HG02571 (cell line): ENCODE measurements around the gene PRSS23.
"Not testable (repeated sequence)": the region's sequence is repeated elsewhere in the genome, so short reads cannot be mapped to it uniquely, and the experiment has no call there.

ENCODE experiments used
- ATAC-seq: cut with Tn5 transposase; IDR thresholded peaks from one replicate; pipeline ENCODE4 v1.9.1; 2021; ENCODE audit warnings: mild to moderate bottlenecking, moderate library complexity; ENCODE audit not compliant: unreplicated experiment

The PRSS23 gene, protein sequence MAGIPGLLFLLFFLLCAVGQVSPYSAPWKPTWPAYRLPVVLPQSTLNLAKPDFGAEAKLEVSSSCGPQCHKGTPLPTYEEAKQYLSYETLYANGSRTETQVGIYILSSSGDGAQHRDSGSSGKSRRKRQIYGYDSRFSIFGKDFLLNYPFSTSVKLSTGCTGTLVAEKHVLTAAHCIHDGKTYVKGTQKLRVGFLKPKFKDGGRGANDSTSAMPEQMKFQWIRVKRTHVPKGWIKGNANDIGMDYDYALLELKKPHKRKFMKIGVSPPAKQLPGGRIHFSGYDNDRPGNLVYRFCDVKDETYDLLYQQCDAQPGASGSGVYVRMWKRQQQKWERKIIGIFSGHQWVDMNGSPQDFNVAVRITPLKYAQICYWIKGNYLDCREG

DNA sequence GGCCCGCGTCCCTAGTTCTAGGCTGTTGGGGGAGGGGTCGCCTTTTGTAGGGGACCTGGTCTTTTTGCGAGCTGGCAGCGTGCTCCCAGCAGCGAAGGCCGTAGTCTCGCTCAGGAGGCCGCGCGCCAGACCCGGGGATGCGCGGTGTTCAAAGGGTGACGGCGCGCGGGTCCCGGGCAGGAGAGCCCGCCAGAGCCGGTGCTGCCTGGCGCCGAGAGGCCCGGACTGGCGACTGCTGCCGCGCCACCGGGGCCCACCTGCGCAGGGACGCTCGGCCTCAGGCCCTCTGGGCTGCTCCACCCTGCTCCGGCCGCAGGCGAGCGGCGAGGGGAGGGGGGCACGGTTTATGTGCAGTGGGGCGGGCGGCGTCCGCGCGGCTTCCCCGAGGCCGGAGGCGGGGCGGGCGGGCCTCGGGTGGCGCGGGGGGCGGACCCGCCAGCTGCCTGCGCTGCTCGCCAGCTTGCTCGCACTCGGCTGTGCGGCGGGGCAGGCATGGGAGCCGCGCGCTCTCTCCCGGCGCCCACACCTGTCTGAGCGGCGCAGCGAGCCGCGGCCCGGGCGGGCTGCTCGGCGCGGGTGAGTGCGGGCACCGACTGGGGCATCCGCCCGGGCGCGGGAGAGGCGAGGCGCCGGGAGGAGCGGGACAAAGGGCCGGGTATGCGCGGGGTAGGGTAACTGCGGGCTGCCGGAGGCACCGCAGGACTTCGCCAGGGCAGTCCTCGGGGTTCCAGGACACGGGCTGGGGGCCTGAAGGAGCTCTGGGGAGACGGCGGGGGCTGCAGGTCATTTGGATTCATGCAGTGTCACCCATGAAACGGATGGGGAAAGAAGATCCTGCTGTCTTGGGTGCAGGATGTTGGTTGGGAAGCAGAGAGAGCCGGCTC lies at the start of gene PRSS23:
Gene PRSS23 (plus strand): TSS at position 467 of the 884 bp plus-strand sequence. CDS start 7,102 bp downstream, outside the sequence.
- ATAC-seq = no peak

DNA sequence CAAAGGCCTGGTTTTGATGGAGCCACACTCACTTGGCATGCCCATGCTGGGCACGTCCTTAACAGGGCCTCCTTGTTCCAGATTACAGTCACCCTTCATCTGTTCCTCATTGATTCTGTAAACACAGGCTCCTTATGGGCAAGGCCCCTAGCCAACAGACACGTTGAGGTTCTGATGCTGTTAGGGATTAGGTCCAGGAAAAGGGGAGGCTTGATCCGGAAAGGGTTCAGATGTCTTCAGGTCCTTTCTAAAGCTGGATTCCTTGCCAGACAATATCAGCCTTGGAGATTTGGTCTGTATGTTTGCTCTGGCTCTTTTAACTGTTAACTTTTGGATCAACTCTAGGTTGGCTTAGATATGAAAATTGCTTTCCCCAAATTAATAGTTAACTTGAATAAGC lies 46.9 kb upstream of the PRSS23 start:
- ATAC-seq = no peak

GRCh38 chr11:86755146-86755545 lies 45.2 kb upstream of the PRSS23 start:
- ATAC-seq = no peak

GRCh38 chr11:86758171-86758570 lies 42.2 kb upstream of the PRSS23 start:
- ATAC-seq = no peak

DNA sequence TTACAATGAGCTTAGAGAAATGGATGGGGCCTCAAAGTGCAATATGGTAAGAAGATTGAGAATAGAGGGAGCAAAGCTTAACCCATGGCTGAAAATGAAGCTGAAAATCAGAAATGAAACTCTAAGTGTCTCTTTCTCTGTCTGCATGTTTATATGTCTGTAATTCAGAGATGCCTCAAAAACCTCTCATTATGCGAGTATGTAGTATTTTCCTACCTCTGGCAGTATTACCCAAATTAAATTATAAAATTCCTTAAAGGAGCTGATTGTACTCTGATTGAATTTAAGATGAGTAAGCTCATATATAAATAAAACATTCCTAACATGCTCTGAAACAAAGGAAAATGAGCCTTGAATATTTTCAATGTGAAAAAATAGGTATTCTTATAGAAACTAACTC lies 39.8 kb upstream of the PRSS23 start:
- ATAC-seq = no peak

- no peak for ATAC-seq
Observed at GRCh38 chr11:86761978-86762377, 38.4 kb upstream of the PRSS23 start.

DNA sequence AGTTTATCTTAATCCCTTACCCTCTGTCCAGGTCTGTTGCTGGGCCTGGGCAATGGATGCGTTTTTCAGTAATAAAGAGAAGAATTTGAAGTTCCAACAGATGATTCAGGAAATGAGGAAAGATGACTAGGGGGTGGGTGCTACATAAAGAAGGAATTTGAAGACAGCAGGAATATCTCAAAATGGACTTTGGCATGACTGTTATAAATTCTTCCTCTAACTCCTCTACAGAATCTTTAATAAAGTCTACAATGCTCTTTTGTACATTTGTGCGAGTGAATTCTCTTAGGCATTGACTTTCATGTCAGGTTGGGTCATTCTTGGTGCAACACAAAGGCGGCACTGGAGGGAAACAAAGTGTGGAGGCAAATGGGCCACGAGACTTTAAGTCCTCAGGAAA lies 35.1 kb upstream of the PRSS23 start:
- no peak for ATAC-seq

- ATAC-seq = no peak
Observed at GRCh38 chr11:86765878-86766277, 34.5 kb upstream of the PRSS23 start.

DNA sequence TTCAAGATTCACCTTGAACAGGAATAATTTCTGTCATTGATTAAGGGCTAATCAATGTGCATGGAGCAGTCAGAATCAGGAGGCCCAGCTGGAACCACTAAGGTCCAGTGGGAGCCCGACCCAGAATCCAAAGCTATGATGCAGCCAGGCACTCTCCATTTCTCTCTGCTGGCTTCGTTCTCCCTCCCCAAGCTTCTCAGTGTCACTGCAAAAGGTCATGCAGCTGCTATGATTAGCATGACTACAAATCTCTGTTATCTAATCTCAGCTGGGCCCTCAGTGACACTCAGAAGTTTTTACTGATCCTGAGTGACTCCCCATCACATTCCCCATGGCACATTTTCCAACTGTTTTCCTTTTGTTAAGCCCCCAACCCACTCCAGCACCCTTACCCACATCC lies 31.1 kb upstream of the PRSS23 start:
- ATAC-seq = no peak

GRCh38 chr11:86770473-86771027 lies 29.8 kb upstream of the PRSS23 start:
- not testable (repeated sequence) for ATAC-seq

GRCh38 chr11:86772999-86773398 lies 27.3 kb upstream of the PRSS23 start:
- ATAC-seq = no peak

GRCh38 chr11:86773513-86774252 lies 26.7 kb upstream of the PRSS23 start:
- no peak for ATAC-seq

DNA sequence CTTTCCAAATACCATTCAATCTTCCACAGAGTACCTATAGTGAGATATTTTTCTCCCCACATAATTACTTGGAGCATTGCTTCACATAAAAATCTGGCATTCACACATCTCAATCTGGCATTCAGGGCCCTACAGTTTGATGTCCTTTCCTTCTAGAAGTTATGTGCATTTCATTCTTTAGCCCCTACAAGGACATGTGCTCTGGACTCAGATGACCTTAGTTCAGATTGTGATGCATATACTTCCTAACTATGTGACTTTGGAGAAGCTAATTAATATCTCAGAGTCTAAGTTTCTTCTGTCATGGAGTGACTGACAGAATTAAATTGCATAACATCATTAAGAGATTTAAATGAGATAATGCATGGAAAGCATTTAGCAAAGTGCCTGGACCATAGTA lies 25.9 kb upstream of the PRSS23 start:
- no peak for ATAC-seq

GRCh38 chr11:86775361-86775760 lies 25.0 kb upstream of the PRSS23 start:
- no peak for ATAC-seq

DNA sequence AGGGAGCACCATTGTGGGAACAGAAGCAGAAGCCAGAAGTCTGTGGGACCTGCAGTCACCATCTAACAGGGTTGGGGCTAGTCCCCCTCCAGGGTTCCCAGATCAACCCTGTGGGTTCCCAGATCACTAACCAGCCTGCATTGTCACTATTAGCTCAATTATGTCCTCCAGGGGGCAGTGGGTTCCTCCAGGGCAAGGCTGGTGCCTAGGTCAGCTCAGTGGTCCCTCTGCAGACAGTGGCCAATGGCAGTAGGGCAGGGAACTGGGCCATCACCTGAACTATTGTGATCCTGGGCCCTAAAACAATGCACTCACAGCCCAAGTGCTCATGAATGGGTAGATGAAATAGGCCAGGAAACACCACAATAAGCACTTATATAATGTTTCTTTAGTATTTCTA lies 18.8 kb upstream of the PRSS23 start:
- ATAC-seq = no peak

DNA sequence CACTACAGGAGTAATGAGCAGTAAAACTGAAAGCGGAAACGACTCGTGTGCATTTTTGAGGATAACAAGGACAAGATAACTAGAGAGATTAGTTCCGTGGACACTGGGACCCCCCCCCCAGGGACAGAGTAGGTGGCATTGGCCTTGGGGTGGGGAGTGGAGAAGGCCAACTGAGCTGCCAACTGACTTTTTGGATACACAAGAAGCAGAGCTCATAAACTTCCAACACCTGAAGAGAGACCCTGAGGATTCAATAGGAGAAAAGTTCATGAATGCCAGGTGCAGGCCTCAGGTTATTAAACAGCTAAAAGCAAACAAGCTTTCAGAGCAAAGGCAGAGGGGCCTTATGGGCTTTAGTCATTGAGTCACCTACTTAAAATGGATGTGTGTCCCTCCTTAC lies 17.6 kb upstream of the PRSS23 start:
- no peak for ATAC-seq

- ATAC-seq = no peak
Observed at GRCh38 chr11:86783661-86784060, 16.7 kb upstream of the PRSS23 start.

DNA sequence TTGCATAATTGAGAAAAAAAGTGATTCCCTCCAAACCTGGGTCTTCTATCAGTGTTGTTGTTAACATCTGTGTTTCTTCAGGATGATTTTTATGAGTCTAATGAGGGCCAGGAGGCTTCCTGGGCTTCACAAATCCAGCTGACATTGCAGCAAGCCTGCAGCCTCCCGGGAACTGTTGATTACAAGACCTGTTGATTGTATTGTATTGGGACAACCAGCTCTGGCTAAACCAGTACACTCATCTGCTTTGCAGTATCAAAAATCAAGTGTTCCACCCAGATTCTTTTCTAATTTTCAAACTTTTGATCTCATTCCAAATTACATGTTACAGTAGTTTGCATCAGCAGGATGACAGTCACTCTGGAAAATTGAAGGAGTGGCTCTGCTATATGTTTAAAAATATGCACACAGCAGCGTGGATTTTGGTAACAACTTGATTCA lies 16.1 kb upstream of the PRSS23 start:
- no peak for ATAC-seq

DNA sequence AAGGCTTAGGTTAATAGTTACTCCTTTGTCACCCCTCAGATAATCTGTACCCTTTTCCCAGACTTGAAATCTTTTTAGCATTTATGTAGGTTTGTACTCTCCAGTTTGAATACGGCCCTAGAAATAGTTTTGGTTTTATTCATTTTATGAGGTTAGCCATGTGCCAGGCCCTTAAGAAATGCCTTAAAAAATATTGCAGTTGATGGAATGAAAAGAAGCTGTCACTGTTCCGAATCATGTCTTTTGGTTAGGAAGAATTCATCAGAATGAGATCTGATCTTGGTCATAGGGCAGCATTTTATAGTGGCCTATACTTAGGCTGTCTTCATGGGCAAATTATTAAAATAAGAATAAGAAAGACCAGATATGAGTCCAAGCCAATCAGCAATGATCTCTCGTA lies 14.8 kb upstream of the PRSS23 start:
- ATAC-seq = no peak

GRCh38 chr11:86787018-86787536 lies 13.3 kb upstream of the PRSS23 start:
- ATAC-seq = no peak

GRCh38 chr11:86787656-86788055 lies 12.7 kb upstream of the PRSS23 start:
- no peak for ATAC-seq
